DOHH2 (cell line): ENCODE results near the gene CTAGE8.

Experiments used
- CTCF ChIP-seq: fragments of 200-600 bp; sonication (generic); IDR thresholded peaks from one replicate; pipeline ENCODE4 v1.5.1; 2014; ENCODE audit warnings: antibody characterized with exemption, mild to moderate bottlenecking, low read depth, low read length; ENCODE audit not compliant: poor library complexity, severe bottlenecking
- EZH2phosphoT487 ChIP-seq: fragments of 200-600 bp; sonication (generic); IDR thresholded peaks from 2 replicates; pipeline ENCODE4 v1.6.1; 2017; ENCODE audit warnings: borderline replicate concordance, mild to moderate bottlenecking, antibody characterized with exemption, low read length, moderate library complexity, mixed read lengths

- TF ChIP-seq CTCF (no peak), EZH2phosphoT487 (no peak)
These were observed 13.6 kb downstream of the CTAGE8 start for GRCh38 chr7:144255471-144255897.
